Fibroblast of lung (primary cell): ENCODE data around the gene PIK3R2.

Source experiments
- EZH2 ChIP-seq: IDR thresholded peaks from 2 replicates; pipeline ENCODE4 v1.5.1; 2012; ENCODE audit warnings: low read length, control low read depth, mild to moderate bottlenecking; ENCODE audit errors: missing control alignments
- TF ChIP-seq, protein P1 (sequence below), 2 donors: IDR thresholded peaks in 1 of 2; conservative IDR thresholded peaks in 1 of 2; 1 replicate in 1 of 2; 2 replicates in 1 of 2; pipeline ENCODE4 v1.5.1; 2011 to 2012; ENCODE audit warnings: low read length in 2 of 2, control low read depth in 1 of 2, inconsistent platforms in 1 of 2, low read depth in 1 of 2, mild to moderate bottlenecking in 1 of 2

GRCh38 chr19:18104793-18105131, 48.2 kb upstream of the PIK3R2 start:
- TF ChIP-seq, protein P1, sequence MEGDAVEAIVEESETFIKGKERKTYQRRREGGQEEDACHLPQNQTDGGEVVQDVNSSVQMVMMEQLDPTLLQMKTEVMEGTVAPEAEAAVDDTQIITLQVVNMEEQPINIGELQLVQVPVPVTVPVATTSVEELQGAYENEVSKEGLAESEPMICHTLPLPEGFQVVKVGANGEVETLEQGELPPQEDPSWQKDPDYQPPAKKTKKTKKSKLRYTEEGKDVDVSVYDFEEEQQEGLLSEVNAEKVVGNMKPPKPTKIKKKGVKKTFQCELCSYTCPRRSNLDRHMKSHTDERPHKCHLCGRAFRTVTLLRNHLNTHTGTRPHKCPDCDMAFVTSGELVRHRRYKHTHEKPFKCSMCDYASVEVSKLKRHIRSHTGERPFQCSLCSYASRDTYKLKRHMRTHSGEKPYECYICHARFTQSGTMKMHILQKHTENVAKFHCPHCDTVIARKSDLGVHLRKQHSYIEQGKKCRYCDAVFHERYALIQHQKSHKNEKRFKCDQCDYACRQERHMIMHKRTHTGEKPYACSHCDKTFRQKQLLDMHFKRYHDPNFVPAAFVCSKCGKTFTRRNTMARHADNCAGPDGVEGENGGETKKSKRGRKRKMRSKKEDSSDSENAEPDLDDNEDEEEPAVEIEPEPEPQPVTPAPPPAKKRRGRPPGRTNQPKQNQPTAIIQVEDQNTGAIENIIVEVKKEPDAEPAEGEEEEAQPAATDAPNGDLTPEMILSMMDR (conservative IDR thresholded peaks at IDR 0.05 in 1 of 2, IDR thresholded peaks at IDR 0.05 in 1 of 2; ENCODE audit: low read depth in 1 of 2, low read length in 2 of 2) = no peak
- no peak for TF ChIP-seq EZH2
